CD14-positive monocyte (primary cell): ENCODE measurements around the gene OR4X1. TPM values are rescaled to one million over a fixed set of nuclear protein-coding genes. Genes with fewer than 3 reads are reported as not detected.

ENCODE experiments used
- DNase-seq, 3 donors: peaks; one replicate each; pipeline ENCODE4 v3.0.0-alpha.2; 2011 to 2022
- H2AFZ ChIP-seq: 2 replicates; pipeline ENCODE4 v1.6.0; 2012; ENCODE audit warnings: mild to moderate bottlenecking, low read depth, low read length, inconsistent platforms; ENCODE audit not compliant: insufficient read depth, poor library complexity, severe bottlenecking
- H3K27ac ChIP-seq, 2 donors: 1 replicate in 1 of 2; 2 replicates in 1 of 2; pipeline ENCODE4 v1.5.1; 2012 to 2013; ENCODE audit warnings: low read length in 2 of 2, control low read depth in 1 of 2, inconsistent platforms in 1 of 2, low read depth in 1 of 2, mild to moderate bottlenecking in 1 of 2
- H3K27me3 ChIP-seq, 2 donors: one replicate each; pipeline versions ENCODE4 v1.6.0 to v1.6.1; 2011 to 2013; ENCODE audit warnings: low read length in 2 of 2; ENCODE audit not compliant: control insufficient read depth in 2 of 2, insufficient read depth in 2 of 2
- H3K36me3 ChIP-seq, 2 donors: replicated peaks in 1 of 2; 1 replicate in 1 of 2; 2 replicates in 1 of 2; pipeline versions ENCODE4 v1.5.1 to v1.6.1; 2012 to 2013; ENCODE audit warnings: low read length in 2 of 2, control low read depth in 1 of 2, inconsistent platforms in 1 of 2, mild to moderate bottlenecking in 1 of 2; ENCODE audit not compliant: insufficient read depth in 2 of 2, control insufficient read depth in 1 of 2
- H3K4me1 ChIP-seq, 2 donors: 1 replicate in 1 of 2; 2 replicates in 1 of 2; pipeline versions ENCODE4 v1.5.1 to v1.6.1; 2012 to 2013; ENCODE audit warnings: low read length in 2 of 2, control low read depth in 1 of 2, inconsistent platforms in 1 of 2, mild to moderate bottlenecking in 1 of 2, moderate library complexity in 1 of 2; ENCODE audit not compliant: insufficient read depth in 2 of 2, control insufficient read depth in 1 of 2
- H3K4me2 ChIP-seq: replicated peaks from 2 replicates; pipeline ENCODE3; 2012; ENCODE audit warnings: low read length, moderate library complexity, mild to moderate bottlenecking; ENCODE audit not compliant: poor library complexity, severe bottlenecking; ENCODE audit errors: extremely low read depth
- H3K4me3 ChIP-seq, 3 experiments: fragments of 200-600 bp in 1 of 3; sonication (generic) in 1 of 3; replicated peaks in 1 of 3; 1 replicate in 2 of 3; 2 replicates in 1 of 3; pipeline ENCODE4 v1.5.1; 2011 to 2013; ENCODE audit warnings: low read length in 3 of 3, mild to moderate bottlenecking in 3 of 3, control low read depth in 2 of 3, low read depth in 2 of 3, inconsistent platforms in 1 of 3, moderate library complexity in 1 of 3
- H3K79me2 ChIP-seq: 2 replicates; pipeline ENCODE4 v1.6.0; 2012; ENCODE audit warnings: mild to moderate bottlenecking, control low read depth, inconsistent platforms, low read length, moderate library complexity; ENCODE audit not compliant: insufficient read depth
- H3K9ac ChIP-seq: 2 replicates; pipeline ENCODE4 v1.6.0; 2017; ENCODE audit warnings: low read length, mild to moderate bottlenecking; ENCODE audit not compliant: insufficient read depth, poor library complexity, severe bottlenecking
- H3K9me3 ChIP-seq, 2 donors: replicated peaks in 1 of 2; 1 replicate in 1 of 2; 2 replicates in 1 of 2; pipeline versions ENCODE4 v1.5.1 to v1.6.1; 2012 to 2013; ENCODE audit warnings: low read length in 2 of 2, control low read depth in 1 of 2; ENCODE audit not compliant: control insufficient read depth in 1 of 2, insufficient read depth in 1 of 2
- H4K20me1 ChIP-seq: 2 replicates; pipeline ENCODE4 v1.6.0; 2012; ENCODE audit warnings: mild to moderate bottlenecking, low read length, control low read depth, moderate library complexity; ENCODE audit not compliant: insufficient read depth
- H3K27ac Mint-ChIP-seq, 7 donors: one replicate each; pipeline ENCODE4 v1.8.0; 2020; ENCODE audit warnings: mild to moderate bottlenecking in 7 of 7, mixed read lengths in 7 of 7, moderate library complexity in 6 of 7, inconsistent platforms in 2 of 7
- H3K27me3 Mint-ChIP-seq, 3 donors: one replicate each; pipeline ENCODE4 v1.8.0; 2021 to 2022; ENCODE audit warnings: low read depth in 3 of 3, mild to moderate bottlenecking in 3 of 3, mixed read lengths in 3 of 3, moderate library complexity in 3 of 3, inconsistent platforms in 1 of 3
- H3K36me3 Mint-ChIP-seq, 2 donors: one replicate each; pipeline ENCODE4 v1.8.0; 2020; ENCODE audit warnings: mixed read lengths in 2 of 2, inconsistent platforms in 1 of 2, mild to moderate bottlenecking in 1 of 2
- H3K4me1 Mint-ChIP-seq: one replicate; pipeline ENCODE4 v1.8.0; 2020; ENCODE audit warnings: mild to moderate bottlenecking, mixed read lengths
- H3K4me3 Mint-ChIP-seq, 2 donors: one replicate each; pipeline ENCODE4 v1.8.0; 2020; ENCODE audit warnings: mild to moderate bottlenecking in 2 of 2, mixed read lengths in 2 of 2, moderate library complexity in 1 of 2
- H3K9me3 Mint-ChIP-seq, 7 donors: one replicate each; pipeline ENCODE4 v1.8.0; 2020 to 2022; ENCODE audit warnings: mixed read lengths in 7 of 7, mild to moderate bottlenecking in 6 of 7, moderate library complexity in 6 of 7, inconsistent platforms in 2 of 7
- WGBS: methylation state at CpG from one replicate; pipeline ENCODE4 v1.1.5; 2013; ENCODE audit warnings: missing lambda C conversion rate; ENCODE audit not compliant: insufficient coverage; 5-methylcytosine and 5-hydroxymethylcytosine counted together
- intact Hi-C, 2 donors: fragments of 100-400 bp; cut with micrococcal nuclease; formaldehyde crosslinking; loops; one replicate each; pipeline versions ENCODE4 v1.15.0 to v1.15.1; 2023
- polyA plus RNA-seq, 3 donors: library from polyadenylated mRNA; depleted of rRNA in 1 of 3; unstranded in 2 of 3; stranded (reverse) in 1 of 3; fragments of 300-500 nt in 2 of 3; fragments of >200 nt in 1 of 3; fragmentation: Illumina TruSeq in 2 of 3; gene quantifications; 1 replicate in 2 of 3; 2 replicates in 1 of 3; pipeline ENCODE4 v1.2.3, GENCODE V29; 2012 to 2021
- TF ChIP-seq, protein P1 (sequence below): fragments of 200-600 bp; IDR thresholded peaks from one replicate; pipeline ENCODE4 v1.8.0; 2022; ENCODE audit warnings: antibody characterized with exemption, mild to moderate bottlenecking

OR4X1 gene
- polyA plus RNA-seq, 3 donors, result not detected

DNA sequence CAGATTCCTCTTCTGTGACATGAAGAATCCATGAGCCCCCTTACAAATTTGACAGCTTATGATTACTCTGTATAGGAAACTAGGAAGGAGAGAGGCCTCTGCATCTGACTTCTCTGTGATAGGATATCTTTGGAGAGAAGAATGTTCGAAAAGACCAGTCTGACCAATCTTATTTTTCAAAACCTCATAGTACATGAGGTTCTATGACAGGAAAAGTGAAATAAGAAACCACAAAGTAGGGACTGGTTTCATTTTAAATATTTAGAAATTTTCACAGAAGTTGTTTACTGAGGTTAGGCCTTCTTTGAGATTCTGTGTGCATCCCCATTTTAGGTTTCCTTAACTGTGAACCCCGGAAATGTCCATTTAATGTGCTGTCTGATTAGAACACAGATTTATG lies 2.1 kb upstream of the OR4X1 start:
- no peak overlapping the region for H3K4me3 Mint-ChIP-seq
- no peaks in the 10 kb centered on the region for H3K4me1 Mint-ChIP-seq
- H2AFZ ChIP-seq, result no peak overlapping the region
- H3K4me2 ChIP-seq, result no peak overlapping the region
- WGBS, result 86% methylated on average over 1 of the region's 2 CpGs
- H3K9ac ChIP-seq, result no peak overlapping the region
- H3K27me3 Mint-ChIP-seq, result peaks cover 0 to 2% (median 1%) of the 10 kb centered on the region in 3 donors
- H4K20me1 ChIP-seq, result no peaks in the 10 kb centered on the region
- peak overlapping the region in 1 of 7 donors; percentile 57 for H3K27ac Mint-ChIP-seq
- no peaks in the 10 kb centered on the region for H3K9me3 ChIP-seq
- peaks cover 0 to 3% of the 10 kb centered on the region in 2 donors for H3K27me3 ChIP-seq
- no peaks in the 10 kb centered on the region for H3K79me2 ChIP-seq
- no peak for DNase-seq
- no peaks in the 10 kb centered on the region for H3K36me3 Mint-ChIP-seq
- H3K9me3 Mint-ChIP-seq, result peaks cover 0 to 6% (median 0%) of the 10 kb centered on the region in 7 donors
- H3K4me1 ChIP-seq, result no peaks in the 10 kb centered on the region
- TF ChIP-seq, protein P1, sequence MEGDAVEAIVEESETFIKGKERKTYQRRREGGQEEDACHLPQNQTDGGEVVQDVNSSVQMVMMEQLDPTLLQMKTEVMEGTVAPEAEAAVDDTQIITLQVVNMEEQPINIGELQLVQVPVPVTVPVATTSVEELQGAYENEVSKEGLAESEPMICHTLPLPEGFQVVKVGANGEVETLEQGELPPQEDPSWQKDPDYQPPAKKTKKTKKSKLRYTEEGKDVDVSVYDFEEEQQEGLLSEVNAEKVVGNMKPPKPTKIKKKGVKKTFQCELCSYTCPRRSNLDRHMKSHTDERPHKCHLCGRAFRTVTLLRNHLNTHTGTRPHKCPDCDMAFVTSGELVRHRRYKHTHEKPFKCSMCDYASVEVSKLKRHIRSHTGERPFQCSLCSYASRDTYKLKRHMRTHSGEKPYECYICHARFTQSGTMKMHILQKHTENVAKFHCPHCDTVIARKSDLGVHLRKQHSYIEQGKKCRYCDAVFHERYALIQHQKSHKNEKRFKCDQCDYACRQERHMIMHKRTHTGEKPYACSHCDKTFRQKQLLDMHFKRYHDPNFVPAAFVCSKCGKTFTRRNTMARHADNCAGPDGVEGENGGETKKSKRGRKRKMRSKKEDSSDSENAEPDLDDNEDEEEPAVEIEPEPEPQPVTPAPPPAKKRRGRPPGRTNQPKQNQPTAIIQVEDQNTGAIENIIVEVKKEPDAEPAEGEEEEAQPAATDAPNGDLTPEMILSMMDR, result no peak
- H3K27ac ChIP-seq, result no peak overlapping the region
- no peaks in the 10 kb centered on the region for H3K36me3 ChIP-seq
- no peak overlapping the region for H3K4me3 ChIP-seq
- intact Hi-C loops, result no loop called here

DNA sequence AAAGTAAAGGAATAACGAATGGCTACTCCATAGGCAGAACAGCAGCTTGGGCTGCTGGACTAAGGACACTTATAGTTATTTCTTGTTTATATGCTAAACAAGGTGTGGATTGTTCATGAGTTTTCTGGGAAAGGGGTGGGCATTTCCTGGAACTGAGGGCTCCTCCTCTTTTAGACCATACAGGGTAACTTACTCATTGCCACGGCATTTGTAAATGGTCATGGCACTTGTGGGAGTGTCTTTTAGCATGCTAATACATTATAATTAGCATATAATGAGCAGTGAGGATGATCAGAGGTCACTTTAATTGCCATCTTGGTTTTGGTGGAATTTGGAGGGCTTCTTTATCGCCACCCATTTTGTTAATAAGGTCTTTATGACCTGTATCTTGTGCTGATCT lies 7.0 kb downstream of the OR4X1 start:
- Mint-ChIP-seq H3K27me3 (peaks cover 0 to 3% (median 2%) of the 10 kb centered on the region in 3 donors), H3K4me3 (no peak overlapping the region), H3K4me1 (no peaks in the 10 kb centered on the region), H3K27ac (no peak overlapping the region), H3K36me3 (no peaks in the 10 kb centered on the region), H3K9me3 (peaks cover 0 to 2% (median 0%) of the 10 kb centered on the region in 7 donors)
- no peak overlapping the region for H2AFZ ChIP-seq
- H3K79me2 ChIP-seq, result no peaks in the 10 kb centered on the region
- H4K20me1 ChIP-seq, result no peaks in the 10 kb centered on the region
- DNase-seq, result no peak
- no peaks in the 10 kb centered on the region for H3K4me1 ChIP-seq
- H3K4me2 ChIP-seq, result no peak overlapping the region
- H3K9ac ChIP-seq, result no peak overlapping the region
- no peaks in the 10 kb centered on the region for H3K27me3 ChIP-seq
- H3K9me3 ChIP-seq, result no peaks in the 10 kb centered on the region
- 100% methylated on average over 1 of the region's 3 CpGs for WGBS
- no peak overlapping the region for H3K4me3 ChIP-seq
- intact Hi-C loops, result no loop called here
- TF ChIP-seq, protein P1, result no peak
- H3K36me3 ChIP-seq, result no peaks in the 10 kb centered on the region
- no peak overlapping the region for H3K27ac ChIP-seq
